Ovary (tissue), 9 donors: ENCODE results near the gene SLBP. TPM values are rescaled to one million over a fixed set of nuclear protein-coding genes. Genes with fewer than 3 reads are reported as not detected.

Source experiments
- DNase-seq, 5 donors: peaks; one replicate each; pipeline ENCODE4 v3.0.0-alpha.2; 2019 to 2020
- H3K27ac ChIP-seq, 2 donors: fragments of 200-600 bp; one replicate each; pipeline versions ENCODE4 v1.5.1 to v1.8.0; 2019 to 2022
- H3K27me3 ChIP-seq: fragments of 200-600 bp; one replicate; pipeline ENCODE4 v1.8.0; 2022
- H3K36me3 ChIP-seq: fragments of 200-600 bp; sonication (generic); one replicate; pipeline ENCODE4 v1.5.1; 2019
- H3K4me1 ChIP-seq: one replicate; pipeline ENCODE4 v1.8.1; 2013; ENCODE audit warnings: mild to moderate bottlenecking, moderate library complexity; ENCODE audit not compliant: insufficient read depth
- H3K4me3 ChIP-seq: fragments of 200-600 bp; sonication (generic); one replicate; pipeline ENCODE4 v1.5.1; 2017
- H3K9me3 ChIP-seq, 2 donors: fragments of 200-600 bp in 1 of 2; sonication (generic) in 1 of 2; one replicate each; pipeline versions ENCODE4 v1.5.1 to v1.8.1; 2013 to 2019; ENCODE audit warnings: mild to moderate bottlenecking in 1 of 2, moderate library complexity in 1 of 2
- EP300 ChIP-seq: sonication (generic); formaldehyde crosslinking; IDR thresholded peaks from one replicate; pipeline ENCODE4 v1.6.1; 2017; ENCODE audit warnings: antibody characterized with exemption
- POLR2A ChIP-seq: fragments of 450-650 bp; IDR thresholded peaks from one replicate; pipeline ENCODE4 v1.6.1; 2017; ENCODE audit warnings: antibody characterized with exemption, mild to moderate bottlenecking, moderate library complexity
- WGBS, 3 donors: extraction: QIAGEN DNeasy Blood & Tissue Kit in 1 of 3; methylation state at CpG; one replicate each; pipeline versions ENCODE4 v1.1.5 to v1.1.7; 2013 to 2017; 5-methylcytosine and 5-hydroxymethylcytosine counted together
- intact Hi-C, 4 donors: fragments of 100-400 bp; cut with DNase I; formaldehyde crosslinking; loops; one replicate each; pipeline versions ENCODE4 v1.11.0 to v1.15.1; 2022 to 2023
- polyA plus RNA-seq, 2 donors: library from polyadenylated mRNA; stranded (reverse); fragments of 200-250 nt in 1 of 2; fragments of 350-450 nt in 1 of 2; fragmentation: Illumina TruSeq in 1 of 2; extraction: RNeasy Lipid Tissue Mini Kit (QIAGEN cat#74804) in 1 of 2; gene quantifications; one replicate each; pipeline ENCODE4 v1.2.3, GENCODE V29; 2013 to 2014
- total RNA-seq, 7 donors: library from RNA; depleted of rRNA in 2 of 7; stranded (reverse); fragments of >200 nt in 2 of 7; fragmentation: NEBNext Ultra II Directional in 3 of 7; extraction: Animal tissue kit (Norgen Biotek cat#: 25700) in 3 of 7; gene quantifications; one replicate each; pipeline versions ENCODE4 v1.1.0 to v1.2.4, GENCODE V29; 2016 to 2023
- TF ChIP-seq, protein P1 (sequence below), 3 donors: fragments of 450-650 bp in 2 of 3; fragments of 200-600 bp in 1 of 3; IDR thresholded peaks; one replicate each; pipeline versions ENCODE4 v1.5.1 to v1.8.0; 2016 to 2022; ENCODE audit warnings: antibody characterized with exemption in 3 of 3, mild to moderate bottlenecking in 1 of 3
- donor health status: DM: no; HTN: no; CAD: no; lungs with moderate emphysema.
- donor health status: DM: no; HTN: no; CAD: no.
- donor health status: Bipolar disorder and iron deficiency.
- donor health status: DM: yes; HTN: yes; CAD: no.
- donor health status: DM: no; HTN: no; CAD: no.
- donor health status: DM: yes; HTN: yes; CAD: no.

Gene SLBP
- total and polyA plus RNA-seq, 9 donors: 30.9 to 64.8 (median 36.7) TPM

- TF ChIP-seq, protein P1, sequence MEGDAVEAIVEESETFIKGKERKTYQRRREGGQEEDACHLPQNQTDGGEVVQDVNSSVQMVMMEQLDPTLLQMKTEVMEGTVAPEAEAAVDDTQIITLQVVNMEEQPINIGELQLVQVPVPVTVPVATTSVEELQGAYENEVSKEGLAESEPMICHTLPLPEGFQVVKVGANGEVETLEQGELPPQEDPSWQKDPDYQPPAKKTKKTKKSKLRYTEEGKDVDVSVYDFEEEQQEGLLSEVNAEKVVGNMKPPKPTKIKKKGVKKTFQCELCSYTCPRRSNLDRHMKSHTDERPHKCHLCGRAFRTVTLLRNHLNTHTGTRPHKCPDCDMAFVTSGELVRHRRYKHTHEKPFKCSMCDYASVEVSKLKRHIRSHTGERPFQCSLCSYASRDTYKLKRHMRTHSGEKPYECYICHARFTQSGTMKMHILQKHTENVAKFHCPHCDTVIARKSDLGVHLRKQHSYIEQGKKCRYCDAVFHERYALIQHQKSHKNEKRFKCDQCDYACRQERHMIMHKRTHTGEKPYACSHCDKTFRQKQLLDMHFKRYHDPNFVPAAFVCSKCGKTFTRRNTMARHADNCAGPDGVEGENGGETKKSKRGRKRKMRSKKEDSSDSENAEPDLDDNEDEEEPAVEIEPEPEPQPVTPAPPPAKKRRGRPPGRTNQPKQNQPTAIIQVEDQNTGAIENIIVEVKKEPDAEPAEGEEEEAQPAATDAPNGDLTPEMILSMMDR (IDR thresholded peaks at IDR 0.05): no peak
- TF ChIP-seq EP300 (no peak), POLR2A (no peak)
- no peak overlapping the region for H3K4me3 ChIP-seq
- 94 to 97% (median 95%) methylated on average over 16 to 22 of the region's 22 CpGs for WGBS, 3 donors
- no peaks in the 10 kb centered on the region for H3K9me3 ChIP-seq
- intact Hi-C loops: no loop called here
- no peaks in the 10 kb centered on the region for H3K36me3 ChIP-seq
- no peaks in the 10 kb centered on the region for H3K4me1 ChIP-seq
- H3K27me3 ChIP-seq: no peaks in the 10 kb centered on the region
- no peak for DNase-seq
- H3K27ac ChIP-seq: no peak overlapping the region
Observed at GRCh38 chr4:1740021-1740545, 28.0 kb upstream of the SLBP start.

DNA sequence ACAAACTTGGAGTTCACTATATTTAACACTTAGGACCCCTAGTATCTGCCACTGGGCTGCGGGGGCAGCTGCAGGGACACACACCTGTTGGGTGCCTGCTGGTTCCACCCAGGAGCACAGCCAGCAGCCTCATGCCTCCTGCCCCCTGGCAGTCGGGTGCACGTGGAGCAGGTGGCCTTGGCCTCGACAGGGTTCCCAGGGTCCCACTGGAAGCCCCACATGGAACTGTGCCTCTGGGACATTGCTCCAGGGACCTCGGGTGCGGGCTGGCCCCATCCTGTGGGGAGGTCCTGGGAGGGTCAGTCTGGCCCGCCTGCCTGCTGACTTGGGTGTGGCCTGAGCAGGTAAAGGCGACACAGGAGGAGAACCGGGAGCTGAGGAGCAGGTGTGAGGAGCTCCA lies 27.2 kb upstream of the SLBP start:
- 90 to 98% (median 93%) methylated on average over 9 of the region's 9 CpGs for WGBS, 3 donors
- intact Hi-C loops: no loop called here
- Histone ChIP-seq H3K27me3 (no peaks in the 10 kb centered on the region), H3K27ac (no peak overlapping the region), H3K9me3 (no peaks in the 10 kb centered on the region), H3K4me1 (no peaks in the 10 kb centered on the region), H3K4me3 (no peak overlapping the region), H3K36me3 (no peaks in the 10 kb centered on the region)
- no peak for DNase-seq
- TF ChIP-seq, protein P1 (IDR thresholded peaks at IDR 0.05): no peak
- no peak for TF ChIP-seq POLR2A

DNA sequence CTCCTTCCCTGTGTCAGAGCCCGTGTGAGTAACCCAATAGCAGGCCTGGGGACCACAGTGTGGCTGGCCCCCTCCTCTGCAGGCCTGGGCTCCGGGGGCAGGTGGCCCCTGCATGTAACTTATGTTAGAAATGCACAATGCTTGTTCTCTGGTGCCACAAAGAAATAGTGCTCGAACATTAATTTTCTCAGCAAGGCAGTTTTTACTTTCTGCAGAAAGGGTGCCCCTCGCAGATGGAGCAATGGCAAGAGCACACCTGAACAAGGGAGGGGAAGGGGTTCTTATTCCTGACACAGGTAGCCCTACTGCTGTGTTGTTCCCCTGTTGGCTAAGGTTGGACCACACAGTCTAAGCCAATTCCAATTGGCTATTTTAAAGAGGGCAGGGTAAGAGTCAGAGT lies 26.3 kb upstream of the SLBP start:
- H3K27ac ChIP-seq: no peak overlapping the region
- TF ChIP-seq POLR2A: no peak
- TF ChIP-seq, protein P1 (IDR thresholded peaks at IDR 0.05): no peak
- no peak for TF ChIP-seq EP300
- no peaks in the 10 kb centered on the region for H3K4me1 ChIP-seq
- WGBS, 3 donors: 96 to 97% (median 96%) methylated on average over 4 of the region's 4 CpGs
- H3K36me3 ChIP-seq: no peaks in the 10 kb centered on the region
- H3K27me3 ChIP-seq: no peaks in the 10 kb centered on the region
- intact Hi-C loops: no loop called here
- no peak overlapping the region for H3K4me3 ChIP-seq
- no peak for DNase-seq
- H3K9me3 ChIP-seq: no peaks in the 10 kb centered on the region

DNA sequence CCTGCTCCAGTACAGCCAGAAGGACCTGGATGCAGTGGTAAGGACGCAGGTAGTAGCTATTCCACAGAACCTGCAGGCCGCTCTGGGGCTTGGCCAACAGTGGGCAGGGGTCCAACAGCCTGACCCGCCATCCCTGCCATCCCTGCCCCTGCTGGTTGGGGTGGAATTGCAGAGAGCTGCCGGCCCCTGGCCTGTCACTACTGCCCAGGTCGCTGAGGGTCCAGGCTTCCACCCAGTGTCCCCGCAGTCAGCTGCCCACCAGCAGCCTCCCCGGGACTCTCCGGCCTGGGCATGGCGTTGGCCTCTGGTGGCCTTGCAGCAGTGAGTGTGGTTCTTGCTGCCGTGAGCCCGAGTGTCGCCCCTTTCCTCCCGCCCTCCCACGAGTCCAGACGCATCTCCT lies 25.5 kb upstream of the SLBP start:
- intact Hi-C loops: no loop called here
- 96 to 98% (median 98%) methylated on average over 13 to 15 of the region's 15 CpGs for WGBS, 3 donors
- no peak overlapping the region for H3K4me3 ChIP-seq
- H3K4me1 ChIP-seq: no peaks in the 10 kb centered on the region
- no peak for DNase-seq
- H3K27me3 ChIP-seq: no peaks in the 10 kb centered on the region
- no peaks in the 10 kb centered on the region for H3K9me3 ChIP-seq
- no peak overlapping the region for H3K27ac ChIP-seq
- no peaks in the 10 kb centered on the region for H3K36me3 ChIP-seq
- TF ChIP-seq, protein P1 (IDR thresholded peaks at IDR 0.05): no peak
- no peak for TF ChIP-seq EP300
- no peak for TF ChIP-seq POLR2A
